HepG2 (cell line): Measurements from ENCODE around the gene GPM6B. TPM values are rescaled to one million over a fixed set of nuclear protein-coding genes. Genes with fewer than 3 reads are reported as not detected.

Source experiments
- ATAC-seq: fragments of 200-7000 bp; cut with Tn5 transposase; 3 replicates; pipeline ENCODE4 v1.9.1; 2020; ENCODE audit warnings: mild to moderate bottlenecking, moderate library complexity
- BruUV-seq: library from RNA; stranded (reverse); fragments of 400-500 nt; replicated peaks from 2 replicates; lab custom pipeline; 2021; lab: Mats Ljungman, UMichigan
- CTCF ChIA-PET: fragments of 300-600 bp; formaldehyde crosslinking; extraction: SDS; loops from one replicate; lab custom pipeline; 2021; ENCODE audit warnings: low total read pairs, inconsistent platforms, low intra/inter-chr PET ratio; lab: Yijun Ruan, JAX
- POLR2A ChIA-PET: fragments of 350-600 bp; sonication (Branson Sonifier 250); formaldehyde crosslinking; loops from one replicate; lab custom pipeline; 2020; ENCODE audit warnings: antibody characterized with exemption, inconsistent platforms; lab: Yijun Ruan, JAX
- DNase-seq: peaks from one replicate; pipeline ENCODE4 v3.0.0-alpha.2; 2015; ENCODE audit warnings: low spot score
- FAIRE-seq: peaks from 3 replicates; lab custom pipeline; 2011; peaks lifted over from hg19 to GRCh38; lab: Jason Lieb, UNC
- H2AFZ ChIP-seq: one replicate; pipeline ENCODE4 v1.6.1; 2011; ENCODE audit warnings: low read length, inconsistent platforms
- H3K27ac ChIP-seq: fragments of 300-600 bp; 3 replicates; pipeline ENCODE4 v1.8.0; 2011; ENCODE audit warnings: mixed run types, mild to moderate bottlenecking, mixed read lengths, low read length, inconsistent platforms; ENCODE audit not compliant: insufficient read depth; ENCODE audit errors: extremely low read length
- H3K27me3 ChIP-seq, 2 experiments: fragments of 200-600 bp in 1 of 2; 2 replicates in 1 of 2; 3 replicates in 1 of 2; pipeline versions ENCODE4 v1.6.0 to v1.8.0; 2011; ENCODE audit warnings: low read length in 2 of 2, mild to moderate bottlenecking in 2 of 2, moderate library complexity in 2 of 2, inconsistent platforms in 1 of 2; ENCODE audit not compliant: insufficient read depth in 2 of 2, control insufficient read depth in 1 of 2
- H3K36me3 ChIP-seq, 2 experiments: fragments of 200-600 bp in 1 of 2; replicated peaks in 1 of 2; 2 replicates in 1 of 2; 3 replicates in 1 of 2; pipeline versions ENCODE4 v1.5.1 to v1.8.0; 2011; ENCODE audit warnings: low read length in 2 of 2, inconsistent platforms in 1 of 2; ENCODE audit not compliant: insufficient read depth in 2 of 2, control insufficient read depth in 1 of 2
- H3K4me1 ChIP-seq: 2 replicates; pipeline ENCODE4 v1.5.1; 2012; ENCODE audit warnings: low read length, inconsistent platforms; ENCODE audit not compliant: insufficient read depth
- H3K4me2 ChIP-seq: 2 replicates; pipeline ENCODE4 v1.6.0; 2011; ENCODE audit warnings: low read depth, low read length, inconsistent platforms
- H3K4me3 ChIP-seq, 3 experiments: fragments of 200-600 bp in 1 of 3; sonication (generic), shearing (Covaris generic) in 1 of 3; replicated peaks in 1 of 3; 2 replicates each; pipeline ENCODE4 v1.5.1; 2011 to 2016; ENCODE audit warnings: low read length in 3 of 3, inconsistent platforms in 2 of 3, low read depth in 2 of 3, mild to moderate bottlenecking in 2 of 3, control low read depth in 1 of 3, mixed read lengths in 1 of 3; ENCODE audit not compliant: insufficient read depth in 1 of 3
- H3K79me2 ChIP-seq: one replicate; pipeline ENCODE4 v1.6.1; 2011; ENCODE audit warnings: low read length, inconsistent platforms; ENCODE audit not compliant: insufficient read depth
- H3K9ac ChIP-seq: 2 replicates; pipeline ENCODE4 v1.6.0; 2011; ENCODE audit warnings: mild to moderate bottlenecking, low read depth, low read length, inconsistent platforms; ENCODE audit not compliant: insufficient read depth
- H3K9me3 ChIP-seq: 2 replicates; pipeline ENCODE4 v1.5.1; 2012; ENCODE audit warnings: mild to moderate bottlenecking, low read length
- H4K20me1 ChIP-seq: 2 replicates; pipeline ENCODE4 v1.6.0; 2011; ENCODE audit warnings: inconsistent platforms, mild to moderate bottlenecking, low read length, moderate library complexity; ENCODE audit not compliant: insufficient read depth
- CCDC6 ChIP-seq: sonication (generic); formaldehyde crosslinking; IDR thresholded peaks from 2 replicates; pipeline ENCODE4 v1.8.1; 2022; ENCODE audit warnings: mild to moderate bottlenecking, missing genetic modification reagents, moderate library complexity
- ERF ChIP-seq: IDR thresholded peaks from 2 replicates; pipeline ENCODE4 v1.6.1; 2018; ENCODE audit warnings: missing biosample characterization, missing genetic modification reagents
- HNF4A ChIP-seq: sonication (generic); formaldehyde crosslinking; IDR thresholded peaks from 2 replicates; pipeline ENCODE4 v1.4.0; 2020; ENCODE audit warnings: missing genetic modification reagents
- MAFK ChIP-seq, 2 experiments: IDR thresholded peaks in 1 of 2; conservative IDR thresholded peaks in 1 of 2; 2 replicates each; pipeline ENCODE4 v1.6.1; 2011; ENCODE audit warnings: improper control_type of control experiment in 2 of 2, low read length in 2 of 2
- NAIF1 ChIP-seq: sonication (generic); formaldehyde crosslinking; IDR thresholded peaks from 2 replicates; pipeline ENCODE4 v1.5.0; 2020; ENCODE audit warnings: mild to moderate bottlenecking, missing genetic modification reagents, borderline replicate concordance
- RNF2 ChIP-seq: fragments of 450-650 bp; conservative IDR thresholded peaks from 2 replicates; pipeline ENCODE4 v1.6.1; 2016; ENCODE audit warnings: low read depth
- STAG1 ChIP-seq: sonication (generic); formaldehyde crosslinking; IDR thresholded peaks from 2 replicates; pipeline ENCODE4 v1.4.0; 2020; ENCODE audit warnings: missing genetic modification reagents
- ZNF138 ChIP-seq: sonication (generic); formaldehyde crosslinking; IDR thresholded peaks from 2 replicates; pipeline ENCODE4 v1.5.0; 2020; ENCODE audit warnings: mild to moderate bottlenecking, low read depth, missing genetic modification reagents
- ZNF256 ChIP-seq: sonication (generic); formaldehyde crosslinking; conservative IDR thresholded peaks from 2 replicates; pipeline ENCODE4 v1.4.0; 2020; ENCODE audit warnings: missing genetic modification reagents
- ZNF260 ChIP-seq: sonication (generic); formaldehyde crosslinking; IDR thresholded peaks from 2 replicates; pipeline ENCODE4 v1.4.0; 2020; ENCODE audit warnings: missing genetic modification reagents, low read depth, mild to moderate bottlenecking, borderline replicate concordance
- ZNF354B ChIP-seq: sonication (generic); formaldehyde crosslinking; IDR thresholded peaks from 2 replicates; pipeline ENCODE4 v1.8.0; 2022; ENCODE audit warnings: mild to moderate bottlenecking, missing genetic modification reagents
- ZNF589 ChIP-seq: sonication (generic); formaldehyde crosslinking; conservative IDR thresholded peaks from 2 replicates; pipeline ENCODE4 v1.8.0; 2022; ENCODE audit warnings: mild to moderate bottlenecking, moderate library complexity, missing genetic modification reagents
- ZNF598 ChIP-seq: sonication (generic); formaldehyde crosslinking; IDR thresholded peaks from 2 replicates; pipeline ENCODE4 v1.5.1; 2020; ENCODE audit warnings: mild to moderate bottlenecking, missing genetic modification reagents, borderline replicate concordance
- ZNF772 ChIP-seq: sonication (generic); formaldehyde crosslinking; IDR thresholded peaks from 2 replicates; pipeline ENCODE4 v1.5.0; 2020; ENCODE audit warnings: mild to moderate bottlenecking, missing genetic modification reagents
- ZNF782 ChIP-seq: sonication (generic); formaldehyde crosslinking; IDR thresholded peaks from 2 replicates; pipeline ENCODE4 v1.4.0; 2020; ENCODE audit warnings: missing genetic modification reagents, mild to moderate bottlenecking, borderline replicate concordance
- WGBS: methylation state at CpG from one replicate; pipeline ENCODE4 v1.1.6; 2017; ENCODE audit warnings: low lambda C conversion rate; 5-methylcytosine and 5-hydroxymethylcytosine counted together
- in situ Hi-C: cut with HindIII; loops from 2 replicates; pipeline ENCODE4 v1.10.0; 2017; ENCODE audit warnings: low pct_unique_long_range_greater_than_20kb; ENCODE audit not compliant: extremely low pct_ligation_motif_present
- intact Hi-C: fragments of 100-400 bp; cut with micrococcal nuclease; formaldehyde crosslinking; loops from one replicate; pipeline ENCODE4 v1.10.0; 2022; ENCODE audit not compliant: unreplicated experiment
- polyA plus RNA-seq, 8 experiments: library from polyadenylated mRNA; depleted of rRNA in 3 of 8; stranded (reverse) in 7 of 8; unstranded in 1 of 8; fragments of >200 nt; fragmentation: Illumina TruSeq in 4 of 8; extraction: Trizol in 4 of 8; gene quantifications; 2 replicates each; pipeline versions ENCODE4 v1.2.1 to v1.2.3, GENCODE V29; 2011 to 2016; ENCODE audit warnings: low read depth in 4 of 8, missing spikeins in 1 of 8, mixed read lengths in 1 of 8; ENCODE audit not compliant: insufficient read depth in 1 of 8
- total RNA-seq, 5 experiments: library from RNA; depleted of rRNA; stranded (reverse); fragments of >200 nt; fragmentation: Illumina TruSeq; extraction: Trizol; gene quantifications; 2 replicates each; pipeline ENCODE4 v1.2.3, GENCODE V29; 2016; ENCODE audit warnings: low read depth in 1 of 5
- TF ChIP-seq, protein P1 (sequence below): IDR thresholded peaks from 2 replicates; pipeline ENCODE4 v1.6.1; 2016
- TF ChIP-seq, protein P2 (sequence below): sonication (generic); formaldehyde crosslinking; IDR thresholded peaks from 2 replicates; pipeline ENCODE4 v1.4.0; 2020; ENCODE audit warnings: missing genetic modification reagents, borderline replicate concordance

Gene GPM6B
- total and polyA plus RNA-seq, 2 of the 13 experiments (the other 11 are each of a cell fraction or from before 2014, with no cell fraction given) = not detected

DNA sequence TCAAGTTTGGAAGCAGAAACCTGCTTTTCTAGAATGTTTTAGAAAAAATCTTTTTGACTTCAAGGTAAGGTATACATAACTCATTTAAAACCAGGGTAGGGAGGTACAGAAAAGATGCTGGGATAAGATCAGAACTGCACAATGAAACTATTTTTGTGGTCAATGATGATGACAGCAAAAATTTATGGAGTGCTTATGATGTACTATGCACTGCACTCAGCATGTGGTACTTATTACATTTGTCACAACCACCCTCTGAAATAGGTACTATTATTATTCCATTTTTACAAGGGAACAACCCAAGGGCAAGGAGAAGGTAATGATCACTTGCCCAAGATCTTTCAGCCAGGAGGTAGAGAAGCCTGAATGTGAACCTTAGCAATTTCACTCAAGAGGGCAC lies 8.0 kb downstream of the GPM6B start:
- CTCF ChIA-PET = no interaction called here
- intact Hi-C loops = no loop called here
- no peaks in the 10 kb centered on the region for H3K36me3 ChIP-seq
- H3K9me3 ChIP-seq = no peaks in the 10 kb centered on the region
- H3K9ac ChIP-seq = no peak overlapping the region
- no peak overlapping the region for H3K4me3 ChIP-seq
- no peak for FAIRE-seq
- no TSS peak for BruUV-seq
- no peaks in the 10 kb centered on the region for H3K27me3 ChIP-seq
- no peak overlapping the region for H2AFZ ChIP-seq
- no peak overlapping the region for H3K4me2 ChIP-seq
- no peaks in the 10 kb centered on the region for H3K79me2 ChIP-seq
- H3K27ac ChIP-seq = no peak overlapping the region
- POLR2A ChIA-PET = no interaction called here
- H3K4me1 ChIP-seq = no peaks in the 10 kb centered on the region
- in situ Hi-C loops = no loop called here
- DNase-seq = no peak
- ATAC-seq = no peak
- no peaks in the 10 kb centered on the region for H4K20me1 ChIP-seq
- TF ChIP-seq, protein P1, sequence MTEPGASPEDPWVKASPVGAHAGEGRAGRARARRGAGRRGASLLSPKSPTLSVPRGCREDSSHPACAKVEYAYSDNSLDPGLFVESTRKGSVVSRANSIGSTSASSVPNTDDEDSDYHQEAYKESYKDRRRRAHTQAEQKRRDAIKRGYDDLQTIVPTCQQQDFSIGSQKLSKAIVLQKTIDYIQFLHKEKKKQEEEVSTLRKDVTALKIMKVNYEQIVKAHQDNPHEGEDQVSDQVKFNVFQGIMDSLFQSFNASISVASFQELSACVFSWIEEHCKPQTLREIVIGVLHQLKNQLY = no peak
- TF ChIP-seq MAFK (conservative IDR thresholded peaks at IDR 0.05 in 1 of 2, IDR thresholded peaks at IDR 0.05 in 1 of 2; ENCODE audit: low read length in 2 of 2) = no peak
- no peak for TF ChIP-seq CCDC6 (CRISPR knock-in tag)
- TF ChIP-seq ZNF598 (CRISPR knock-in tag) = no peak
- no peak for TF ChIP-seq ZNF260 (CRISPR knock-in tag)

GRCh38 chrX:13808293-13808692 lies 8.6 kb downstream of the GPM6B start:
- no peaks in the 10 kb centered on the region for H3K36me3 ChIP-seq
- H3K4me2 ChIP-seq = no peak overlapping the region
- no peaks in the 10 kb centered on the region for H3K79me2 ChIP-seq
- DNase-seq (no peak), ATAC-seq (no peak), FAIRE-seq (no peak)
- H3K27me3 ChIP-seq = no peaks in the 10 kb centered on the region
- no peak overlapping the region for H3K4me3 ChIP-seq
- no TSS peak for BruUV-seq
- CTCF ChIA-PET = no interaction called here
- WGBS = 0% methylated on average over 3 of the region's 4 CpGs
- no peaks in the 10 kb centered on the region for H3K4me1 ChIP-seq
- POLR2A ChIA-PET = no interaction called here
- H4K20me1 ChIP-seq = no peaks in the 10 kb centered on the region
- no peaks in the 10 kb centered on the region for H3K9me3 ChIP-seq
- H3K9ac ChIP-seq = no peak overlapping the region
- intact Hi-C loops (no loop called here), in situ Hi-C loops (no loop called here)
- TF ChIP-seq NAIF1 (CRISPR knock-in tag) (no peak), ZNF782 (CRISPR knock-in tag) (no peak), STAG1 (CRISPR knock-in tag) (no peak), ERF (CRISPR knock-in tag) (no peak), ZNF589 (CRISPR knock-in tag) (no peak), RNF2 (no peak), ZNF354B (CRISPR knock-in tag) (no peak), ZNF256 (CRISPR knock-in tag) (no peak), ZNF772 (CRISPR knock-in tag) (no peak), ZNF138 (CRISPR knock-in tag) (no peak), HNF4A (CRISPR knock-in tag) (no peak)
- TF ChIP-seq, protein P2, sequence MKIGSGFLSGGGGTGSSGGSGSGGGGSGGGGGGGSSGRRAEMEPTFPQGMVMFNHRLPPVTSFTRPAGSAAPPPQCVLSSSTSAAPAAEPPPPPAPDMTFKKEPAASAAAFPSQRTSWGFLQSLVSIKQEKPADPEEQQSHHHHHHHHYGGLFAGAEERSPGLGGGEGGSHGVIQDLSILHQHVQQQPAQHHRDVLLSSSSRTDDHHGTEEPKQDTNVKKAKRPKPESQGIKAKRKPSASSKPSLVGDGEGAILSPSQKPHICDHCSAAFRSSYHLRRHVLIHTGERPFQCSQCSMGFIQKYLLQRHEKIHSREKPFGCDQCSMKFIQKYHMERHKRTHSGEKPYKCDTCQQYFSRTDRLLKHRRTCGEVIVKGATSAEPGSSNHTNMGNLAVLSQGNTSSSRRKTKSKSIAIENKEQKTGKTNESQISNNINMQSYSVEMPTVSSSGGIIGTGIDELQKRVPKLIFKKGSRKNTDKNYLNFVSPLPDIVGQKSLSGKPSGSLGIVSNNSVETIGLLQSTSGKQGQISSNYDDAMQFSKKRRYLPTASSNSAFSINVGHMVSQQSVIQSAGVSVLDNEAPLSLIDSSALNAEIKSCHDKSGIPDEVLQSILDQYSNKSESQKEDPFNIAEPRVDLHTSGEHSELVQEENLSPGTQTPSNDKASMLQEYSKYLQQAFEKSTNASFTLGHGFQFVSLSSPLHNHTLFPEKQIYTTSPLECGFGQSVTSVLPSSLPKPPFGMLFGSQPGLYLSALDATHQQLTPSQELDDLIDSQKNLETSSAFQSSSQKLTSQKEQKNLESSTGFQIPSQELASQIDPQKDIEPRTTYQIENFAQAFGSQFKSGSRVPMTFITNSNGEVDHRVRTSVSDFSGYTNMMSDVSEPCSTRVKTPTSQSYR (CRISPR knock-in tag) = no peak
- H3K27ac ChIP-seq = no peak overlapping the region
- no peak overlapping the region for H2AFZ ChIP-seq
